Omental fat pad (tissue), 4 donors: ENCODE results near the gene MCF2. TPM values are rescaled to one million over a fixed set of nuclear protein-coding genes. Genes with fewer than 3 reads are reported as not detected.
"Not testable (repeated sequence)": the region's sequence is repeated elsewhere in the genome, so short reads cannot be mapped to it uniquely, and the experiment has no call there.

ENCODE experiments used
- ATAC-seq: fragments of 150-250 bp; one replicate; pipeline ENCODE4 v1.9.1; 2016; ENCODE audit warnings: mild to moderate bottlenecking, moderate library complexity; ENCODE audit not compliant: low FRiP score
- DNase-seq: peaks from one replicate; pipeline ENCODE4 v3.0.0-alpha.2; 2019; ENCODE audit warnings: low spot score
- CTCF ChIP-seq, 3 donors: fragments of 450-650 bp; IDR thresholded peaks; one replicate each; pipeline ENCODE4 v1.5.1; 2016 to 2017; ENCODE audit warnings: antibody characterized with exemption in 3 of 3, mild to moderate bottlenecking in 3 of 3, moderate library complexity in 2 of 3
- total RNA-seq, 4 donors: library from RNA; depleted of rRNA; stranded (reverse); fragments of >200 nt; gene quantifications; one replicate each; pipeline ENCODE4 v1.1.0, GENCODE V29; 2016

The MCF2 gene
- total RNA-seq, 4 donors from 2014 or later: 0.28 to 0.38 TPM; not detected in 2

GRCh38 chrX:139692506-139692849 is 15.5 kb downstream of the MCF2 start:
- TF ChIP-seq CTCF (IDR thresholded peaks at IDR 0.05): no peak
- DNase-seq (no peak), ATAC-seq (no peak)

GRCh38 chrX:139691843-139692505 is 16.0 kb downstream of the MCF2 start:
- no peak for DNase-seq
- no peak for TF ChIP-seq CTCF (IDR thresholded peaks at IDR 0.05)
- ATAC-seq: peak; percentile 47

- no peak for TF ChIP-seq CTCF (IDR thresholded peaks at IDR 0.05)
- ATAC-seq (no peak), DNase-seq (no peak)
Observed at GRCh38 chrX:139691493-139691842, 16.5 kb downstream of the MCF2 start.

- not testable (repeated sequence) for DNase-seq, ATAC-seq
Observed at GRCh38 chrX:139685175-139685574, 22.8 kb downstream of the MCF2 start.

GRCh38 chrX:139680356-139680755 is 27.6 kb downstream of the MCF2 start:
- no peak for DNase-seq
- TF ChIP-seq CTCF (IDR thresholded peaks at IDR 0.05): no peak
- ATAC-seq: no peak

- DNase-seq (no peak), ATAC-seq (no peak)
- no peak for TF ChIP-seq CTCF (IDR thresholded peaks at IDR 0.05)
Observed at GRCh38 chrX:139647597-139647996, 60.4 kb downstream of the MCF2 start.

GRCh38 chrX:139642241-139642927 is 65.6 kb downstream of the MCF2 start:
- DNase-seq: no peak
- ATAC-seq: no peak
- TF ChIP-seq CTCF (IDR thresholded peaks at IDR 0.05): no peak
